ENCODE measurements around the gene USB1.

GRCh38 chr16:57986196-57986595, 15.0 kb upstream of the USB1 start:
- TF ChIP-seq CTCF (IDR thresholded peaks at IDR 0.05) (no peak), POLR2A (IDR thresholded peaks at IDR 0.05) (no peak)

Measured in thyroid gland (tissue), 4 donors.